ENCODE data around the gene SLC25A5. TPM values are rescaled to one million over a fixed set of nuclear protein-coding genes. Genes with fewer than 3 reads are reported as not detected.

Gene SLC25A5
- total RNA-seq, 4 donors from 2014 or later: 122 to 195 (median 147) TPM

- TF ChIP-seq CTCF (IDR thresholded peaks at IDR 0.05; ENCODE audit: low read depth): no peak
These were observed 10.3 kb downstream of the SLC25A5 start for GRCh38 chrX:119478504-119478903.

GRCh38 chrX:119479845-119480244 lies 11.6 kb downstream of the SLC25A5 start:
- TF ChIP-seq CTCF (IDR thresholded peaks at IDR 0.05; ENCODE audit: low read depth): no peak

GRCh38 chrX:119481323-119481801 lies 13.1 kb downstream of the SLC25A5 start:
- TF ChIP-seq CTCF (IDR thresholded peaks at IDR 0.05; ENCODE audit: low read depth): no peak

- no peak for TF ChIP-seq CTCF (IDR thresholded peaks at IDR 0.05; ENCODE audit: low read depth)
These were observed 13.8 kb downstream of the SLC25A5 start for GRCh38 chrX:119482041-119482440.

GRCh38 chrX:119482481-119483480 lies 14.5 kb downstream of the SLC25A5 start:
- no peak for TF ChIP-seq CTCF (IDR thresholded peaks at IDR 0.05; ENCODE audit: low read depth)

GRCh38 chrX:119486745-119487144 lies 18.5 kb downstream of the SLC25A5 start:
- TF ChIP-seq CTCF (IDR thresholded peaks at IDR 0.05; ENCODE audit: low read depth): no peak

GRCh38 chrX:119488749-119489148 lies 20.5 kb downstream of the SLC25A5 start:
- TF ChIP-seq CTCF (IDR thresholded peaks at IDR 0.05; ENCODE audit: low read depth): no peak
